ENCODE results near the gene COL3A1.

DNA sequence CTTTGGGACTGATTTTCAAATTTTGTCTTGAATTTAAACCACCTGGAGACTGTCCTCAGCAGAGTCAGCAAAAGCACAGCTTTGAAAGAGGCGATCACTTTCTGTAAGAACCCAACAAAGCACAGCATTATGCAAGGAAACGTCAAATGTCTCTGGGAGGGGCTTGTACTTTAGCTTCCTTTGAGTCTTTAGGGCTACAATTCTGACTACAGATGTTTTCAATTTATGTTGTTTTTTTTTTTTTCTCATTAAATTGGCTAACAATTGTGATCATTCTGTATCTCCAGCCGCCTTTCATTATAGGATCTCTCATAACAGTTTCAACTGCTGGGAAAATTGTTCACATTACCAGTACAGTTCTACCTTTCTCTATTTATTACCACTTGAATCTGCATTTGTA lies 48.3 kb downstream of the COL3A1 start:
- TF ChIP-seq, protein P1, sequence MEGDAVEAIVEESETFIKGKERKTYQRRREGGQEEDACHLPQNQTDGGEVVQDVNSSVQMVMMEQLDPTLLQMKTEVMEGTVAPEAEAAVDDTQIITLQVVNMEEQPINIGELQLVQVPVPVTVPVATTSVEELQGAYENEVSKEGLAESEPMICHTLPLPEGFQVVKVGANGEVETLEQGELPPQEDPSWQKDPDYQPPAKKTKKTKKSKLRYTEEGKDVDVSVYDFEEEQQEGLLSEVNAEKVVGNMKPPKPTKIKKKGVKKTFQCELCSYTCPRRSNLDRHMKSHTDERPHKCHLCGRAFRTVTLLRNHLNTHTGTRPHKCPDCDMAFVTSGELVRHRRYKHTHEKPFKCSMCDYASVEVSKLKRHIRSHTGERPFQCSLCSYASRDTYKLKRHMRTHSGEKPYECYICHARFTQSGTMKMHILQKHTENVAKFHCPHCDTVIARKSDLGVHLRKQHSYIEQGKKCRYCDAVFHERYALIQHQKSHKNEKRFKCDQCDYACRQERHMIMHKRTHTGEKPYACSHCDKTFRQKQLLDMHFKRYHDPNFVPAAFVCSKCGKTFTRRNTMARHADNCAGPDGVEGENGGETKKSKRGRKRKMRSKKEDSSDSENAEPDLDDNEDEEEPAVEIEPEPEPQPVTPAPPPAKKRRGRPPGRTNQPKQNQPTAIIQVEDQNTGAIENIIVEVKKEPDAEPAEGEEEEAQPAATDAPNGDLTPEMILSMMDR (conservative IDR thresholded peaks at IDR 0.05; ENCODE audit: low read depth in 2 of 2) = no peak
- TF ChIP-seq POLR2AphosphoS5 (IDR thresholded peaks at IDR 0.05; ENCODE audit: low read depth) = no peak
- TF ChIP-seq CREB1 (CRISPR knock-in tag; IDR thresholded peaks at IDR 0.05; ENCODE audit: low read depth) = no peak
- no peak for TF ChIP-seq JUNB (IDR thresholded peaks at IDR 0.05; ENCODE audit: unreplicated experiment)
- TF ChIP-seq, protein P2, sequence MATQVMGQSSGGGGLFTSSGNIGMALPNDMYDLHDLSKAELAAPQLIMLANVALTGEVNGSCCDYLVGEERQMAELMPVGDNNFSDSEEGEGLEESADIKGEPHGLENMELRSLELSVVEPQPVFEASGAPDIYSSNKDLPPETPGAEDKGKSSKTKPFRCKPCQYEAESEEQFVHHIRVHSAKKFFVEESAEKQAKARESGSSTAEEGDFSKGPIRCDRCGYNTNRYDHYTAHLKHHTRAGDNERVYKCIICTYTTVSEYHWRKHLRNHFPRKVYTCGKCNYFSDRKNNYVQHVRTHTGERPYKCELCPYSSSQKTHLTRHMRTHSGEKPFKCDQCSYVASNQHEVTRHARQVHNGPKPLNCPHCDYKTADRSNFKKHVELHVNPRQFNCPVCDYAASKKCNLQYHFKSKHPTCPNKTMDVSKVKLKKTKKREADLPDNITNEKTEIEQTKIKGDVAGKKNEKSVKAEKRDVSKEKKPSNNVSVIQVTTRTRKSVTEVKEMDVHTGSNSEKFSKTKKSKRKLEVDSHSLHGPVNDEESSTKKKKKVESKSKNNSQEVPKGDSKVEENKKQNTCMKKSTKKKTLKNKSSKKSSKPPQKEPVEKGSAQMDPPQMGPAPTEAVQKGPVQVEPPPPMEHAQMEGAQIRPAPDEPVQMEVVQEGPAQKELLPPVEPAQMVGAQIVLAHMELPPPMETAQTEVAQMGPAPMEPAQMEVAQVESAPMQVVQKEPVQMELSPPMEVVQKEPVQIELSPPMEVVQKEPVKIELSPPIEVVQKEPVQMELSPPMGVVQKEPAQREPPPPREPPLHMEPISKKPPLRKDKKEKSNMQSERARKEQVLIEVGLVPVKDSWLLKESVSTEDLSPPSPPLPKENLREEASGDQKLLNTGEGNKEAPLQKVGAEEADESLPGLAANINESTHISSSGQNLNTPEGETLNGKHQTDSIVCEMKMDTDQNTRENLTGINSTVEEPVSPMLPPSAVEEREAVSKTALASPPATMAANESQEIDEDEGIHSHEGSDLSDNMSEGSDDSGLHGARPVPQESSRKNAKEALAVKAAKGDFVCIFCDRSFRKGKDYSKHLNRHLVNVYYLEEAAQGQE (IDR thresholded peaks at IDR 0.05; ENCODE audit: unreplicated experiment) = no peak
